GM18873 (cell line): ENCODE measurements around the gene RHBDL2.
A peak's percentile ranks its signal among the peaks of the same experiment; 100 is the strongest.
"Not testable (repeated sequence)": the region's sequence is repeated elsewhere in the genome, so short reads cannot be mapped to it uniquely, and the experiment has no call there.

Source experiments
- ATAC-seq: cut with Tn5 transposase; IDR thresholded peaks from one replicate; pipeline ENCODE4 v1.9.1; 2021; ENCODE audit warnings: mild to moderate bottlenecking, moderate library complexity, moderate number of reproducible peaks; ENCODE audit not compliant: unreplicated experiment, low FRiP score

Gene RHBDL2

DNA sequence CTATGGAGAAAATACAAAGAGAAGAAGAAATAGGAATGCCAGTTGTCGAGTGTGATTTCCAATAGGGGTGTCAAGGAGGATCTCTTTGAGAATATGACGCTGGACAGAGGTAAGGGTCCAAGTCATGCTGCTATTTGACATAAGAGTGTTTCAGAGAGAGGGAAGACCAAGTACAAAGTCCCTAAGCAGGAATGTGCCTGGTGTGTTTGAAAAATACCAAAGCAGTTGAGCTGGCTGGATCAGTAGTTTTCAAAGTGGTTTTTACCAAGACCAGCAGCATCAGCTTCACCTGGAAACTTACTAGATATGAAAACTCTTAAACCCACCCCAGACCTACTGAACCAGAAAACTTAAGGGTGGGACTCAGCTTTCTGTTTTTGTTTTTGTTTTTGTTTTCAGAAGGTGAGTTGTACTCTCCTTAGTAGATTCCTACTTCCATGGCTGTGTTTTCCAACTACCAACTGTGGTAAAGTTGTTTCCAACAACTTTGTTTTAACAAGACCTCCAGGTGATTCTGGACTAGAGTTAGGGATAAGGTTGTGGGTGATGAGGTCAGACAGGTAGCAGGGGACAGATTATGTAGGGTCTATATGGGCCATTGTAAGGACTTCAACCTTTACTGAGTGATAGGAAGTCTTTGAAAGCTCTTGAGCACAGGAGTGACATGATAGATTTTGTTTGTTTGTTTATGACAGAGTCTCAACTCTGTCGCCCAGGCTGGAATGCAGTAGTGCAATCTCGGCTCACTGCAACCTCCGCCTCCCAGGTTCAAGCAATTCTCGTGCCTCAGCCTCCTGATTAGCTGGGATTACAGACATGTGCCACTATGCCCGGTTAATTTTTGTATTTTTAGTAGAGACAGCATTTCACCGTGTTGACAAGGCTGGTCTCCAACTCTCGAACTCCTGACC is 53.0 kb downstream of the RHBDL2 start:
- no peak for ATAC-seq

DNA sequence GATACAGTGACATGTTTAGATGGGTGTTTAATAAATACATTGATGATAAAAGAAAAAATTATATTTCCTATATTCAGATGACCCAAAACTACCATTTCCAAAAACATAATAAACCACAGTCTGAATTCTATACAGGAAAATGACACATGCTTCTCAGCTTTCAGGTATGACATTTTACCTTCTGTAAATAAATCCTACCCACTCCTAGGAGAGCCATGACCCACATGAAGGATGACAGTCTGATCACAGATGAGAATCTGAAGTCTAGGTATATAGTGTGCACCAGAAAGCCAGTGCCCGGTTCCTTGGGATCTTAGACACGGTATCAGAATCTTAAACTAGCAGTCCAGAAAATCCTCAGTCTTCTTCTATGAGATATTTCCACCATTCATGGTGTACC is 56.5 kb downstream of the RHBDL2 start:
- ATAC-seq, result no peak

DNA sequence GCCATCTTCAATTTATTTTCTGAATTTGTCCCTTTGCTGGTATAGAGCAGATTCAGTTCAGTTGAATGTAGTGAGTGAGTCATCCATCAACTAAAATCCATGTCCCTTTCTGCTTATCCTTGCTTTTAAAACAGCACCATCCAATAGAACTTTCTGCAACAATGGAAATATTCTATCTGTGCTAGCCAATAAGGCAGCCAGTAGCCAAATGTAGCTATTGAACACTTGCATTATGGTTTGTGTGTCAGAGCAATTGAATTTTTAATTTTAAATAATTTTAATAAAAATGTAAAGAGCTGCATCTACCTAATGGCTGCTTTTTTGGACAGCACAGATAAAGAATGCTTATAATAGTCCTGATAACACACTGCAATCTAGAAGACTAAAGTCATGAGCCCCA is 60.1 kb downstream of the RHBDL2 start, which contains the start of gene GJA9:
Gene GJA9 (minus strand): TSS at position 101 of the 400 bp plus-strand sequence. CDS start 5,489 bp downstream, outside the sequence.
- ATAC-seq, result no peak

GRCh38 chr1:38875811-38876210 is 65.8 kb downstream of the RHBDL2 start:
- ATAC-seq, result no peak

GRCh38 chr1:38873027-38873969 is 68.3 kb downstream of the RHBDL2 start, which contains the start of gene MYCBP:
TSS of gene MYCBP (minus strand) at chr1:38873348. CDS start at chr1:38873305, 43 bp downstream.
- peak; percentile 93 for ATAC-seq

DNA sequence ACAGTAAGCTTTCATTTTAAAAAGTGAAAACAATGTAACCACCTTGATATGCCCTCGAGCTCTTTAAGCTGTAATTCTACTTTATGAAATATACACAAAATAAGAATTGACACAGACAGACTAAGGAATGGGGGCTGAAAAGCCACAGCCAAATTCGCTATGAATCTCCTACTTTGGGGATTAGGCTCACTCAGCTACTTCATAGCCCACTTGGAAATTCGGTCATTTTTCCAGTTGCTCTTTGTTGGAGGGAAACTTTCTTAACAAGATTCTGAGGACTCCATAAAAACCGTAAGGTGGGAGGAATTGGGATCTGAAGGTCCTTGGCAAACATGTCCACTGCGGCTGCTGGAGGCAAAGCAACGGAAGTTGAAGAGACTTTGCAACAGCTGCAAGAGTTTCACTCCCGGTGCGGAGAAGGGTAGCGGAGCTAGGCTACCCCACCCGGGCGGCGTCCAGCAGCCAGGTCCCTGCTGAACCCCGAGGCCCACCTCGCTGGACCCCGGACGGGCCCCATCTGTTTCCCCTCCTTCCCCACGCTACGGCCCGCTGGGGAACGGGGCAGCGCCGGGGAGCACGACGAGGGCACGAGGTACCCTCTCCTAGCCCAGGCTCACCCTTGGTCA is 69.1 kb downstream of the RHBDL2 start:
- peak; percentile 9 for ATAC-seq

DNA sequence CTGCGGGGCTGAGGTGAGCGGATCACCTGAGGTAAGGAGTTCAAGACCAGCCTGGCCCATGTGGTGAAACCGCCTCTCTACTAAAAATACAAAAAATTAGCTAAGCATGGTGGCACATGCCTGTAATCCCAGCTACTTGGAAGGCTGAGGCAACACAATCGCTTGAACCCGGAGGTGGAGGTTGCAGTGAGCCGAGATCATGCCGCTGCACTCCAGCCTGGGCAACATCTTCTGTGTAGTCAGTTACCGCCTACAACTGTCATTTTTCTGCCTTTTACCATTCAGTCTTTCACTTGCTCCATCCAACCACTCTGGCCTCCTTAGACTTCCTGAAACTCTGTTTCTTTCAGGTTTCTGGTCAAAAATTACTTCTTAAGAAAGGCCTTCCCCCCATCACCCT is 70.6 kb downstream of the RHBDL2 start:
- ATAC-seq, result no peak

DNA sequence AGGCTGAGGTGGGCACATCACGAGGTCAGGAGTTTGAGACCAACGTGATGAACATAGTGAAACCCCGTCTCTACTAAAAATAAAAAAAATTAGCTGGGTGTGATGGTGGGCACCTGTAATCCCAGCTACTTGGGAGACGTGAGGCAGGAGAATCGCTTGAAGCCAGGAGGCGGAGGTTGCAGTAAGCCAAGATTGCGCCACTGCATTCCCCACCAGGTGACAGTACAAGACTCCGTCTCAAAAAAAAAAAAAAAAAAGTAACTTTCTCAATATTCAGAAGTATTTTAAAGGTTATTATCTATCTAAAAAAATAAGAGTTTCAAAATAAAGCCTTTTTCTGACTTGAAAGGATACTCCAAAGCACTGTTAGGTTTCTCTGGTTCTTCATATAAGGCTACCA is 74.4 kb downstream of the RHBDL2 start:
- no peak for ATAC-seq

DNA sequence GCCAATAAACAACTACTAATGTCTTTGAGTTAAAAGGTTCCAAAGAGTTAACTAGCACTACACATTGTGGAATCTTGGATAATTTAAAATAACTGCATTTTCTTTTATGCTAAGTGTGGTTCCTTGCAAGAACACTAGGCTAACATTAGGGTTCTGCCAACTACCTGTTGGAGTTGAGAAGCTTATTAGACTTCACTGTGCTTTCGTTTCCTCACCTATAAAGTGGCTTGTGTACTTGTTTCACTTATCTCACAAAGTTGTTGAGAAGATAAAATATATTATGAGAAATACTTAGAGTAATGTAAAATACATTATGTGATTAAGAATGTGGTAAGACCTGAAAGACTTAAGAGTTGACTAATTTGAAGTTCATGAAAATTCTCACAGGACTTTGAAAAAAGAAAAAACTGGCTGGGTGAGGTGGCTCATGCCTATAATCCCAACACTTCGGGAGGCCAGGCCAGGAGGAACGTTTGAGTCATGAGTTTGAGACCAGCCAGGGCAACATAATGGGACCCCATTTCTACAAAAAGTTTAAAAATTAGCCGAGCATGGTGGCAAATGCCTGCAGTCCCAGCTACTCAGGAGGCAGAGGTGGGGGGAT is 76.4 kb downstream of the RHBDL2 start:
- ATAC-seq, result no peak

DNA sequence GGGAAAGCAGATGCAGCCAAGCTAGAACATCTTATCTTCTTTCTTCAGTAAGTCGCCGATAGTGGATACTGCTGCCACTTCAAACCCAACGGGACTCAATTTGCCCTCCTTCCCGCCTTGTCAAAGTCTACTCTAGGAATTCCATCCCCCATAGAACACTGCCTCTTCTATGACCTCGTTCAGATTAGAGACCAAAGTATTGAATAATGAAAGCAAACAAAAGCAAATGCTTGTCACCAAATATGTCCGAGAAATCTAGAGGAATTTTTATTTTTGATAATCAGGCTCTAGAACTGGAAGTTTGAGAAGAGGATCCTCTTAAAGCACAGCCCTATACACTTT is 81.2 kb downstream of the RHBDL2 start:
- ATAC-seq, result no peak

- peak; percentile 69 for ATAC-seq
Measured at GRCh38 chr1:38859561-38860453, 81.8 kb downstream of the RHBDL2 start, which contains the start of gene RRAGC. TSS of gene RRAGC (minus strand) at chr1:38859772. CDS start at chr1:38859646, 126 bp downstream.

GRCh38 chr1:38858833-38859560 is 82.6 kb downstream of the RHBDL2 start:
- ATAC-seq, result peak; percentile 43

- ATAC-seq, result no peak
Measured at GRCh38 chr1:38852780-38853179, 88.8 kb downstream of the RHBDL2 start.

- ATAC-seq, result no peak
Measured at GRCh38 chr1:38848071-38848470, 93.6 kb downstream of the RHBDL2 start.

GRCh38 chr1:38846210-38846609 is 95.4 kb downstream of the RHBDL2 start:
- ATAC-seq, result no peak

- ATAC-seq, result not testable (repeated sequence)
Measured at GRCh38 chr1:38845088-38845487, 96.5 kb downstream of the RHBDL2 start.

GRCh38 chr1:38840281-38840680 is 101.3 kb downstream of the RHBDL2 start:
- ATAC-seq, result no peak

- no peak for ATAC-seq
Measured at GRCh38 chr1:38839363-38839762, 102.3 kb downstream of the RHBDL2 start.
